ENCODE measurements around the gene WRAP53.
A peak's percentile ranks its signal among the peaks of the same experiment; 100 is the strongest.

Gene WRAP53

DNA sequence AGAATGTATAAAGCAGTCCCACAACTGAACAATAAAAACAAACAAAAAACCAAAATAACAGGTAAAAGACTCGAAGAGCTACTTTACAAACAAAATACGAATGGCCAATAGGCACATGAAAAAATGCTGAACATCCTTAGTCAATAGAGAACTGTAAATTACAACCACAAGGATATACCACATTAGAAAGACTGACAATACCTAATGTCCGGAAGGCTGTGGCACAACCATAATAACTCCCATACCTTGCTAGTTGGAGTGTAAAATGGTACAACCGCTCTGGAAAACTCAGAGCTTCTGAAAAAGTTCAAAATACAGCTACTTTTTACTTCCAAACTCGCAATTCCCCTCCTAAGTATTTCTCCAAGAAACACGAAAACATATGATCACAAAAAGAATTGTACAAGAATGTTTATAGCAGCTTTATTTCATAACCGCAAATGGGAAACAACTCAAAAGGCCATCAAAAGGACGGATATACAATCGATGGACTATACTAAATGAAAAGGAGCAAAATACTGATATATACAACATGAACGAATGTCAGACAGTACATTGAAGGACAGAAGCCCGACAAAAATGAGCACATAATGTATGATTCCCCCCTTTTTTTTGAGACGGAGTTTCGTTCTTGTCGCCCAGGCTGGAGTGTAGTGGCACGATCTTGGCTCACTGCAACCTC lies 3.3 kb upstream of the WRAP53 start:
- DNase-seq (ENCODE audit: low read depth) = no peak

GRCh38 chr17:7685533-7686221 lies 2.6 kb upstream of the WRAP53 start:
- DNase-seq (ENCODE audit: low read depth) = peak; percentile 93

- DNase-seq (ENCODE audit: low read depth) = peak; percentile 83
Measured at GRCh38 chr17:7686222-7687071, 1.8 kb upstream of the WRAP53 start.

DNA sequence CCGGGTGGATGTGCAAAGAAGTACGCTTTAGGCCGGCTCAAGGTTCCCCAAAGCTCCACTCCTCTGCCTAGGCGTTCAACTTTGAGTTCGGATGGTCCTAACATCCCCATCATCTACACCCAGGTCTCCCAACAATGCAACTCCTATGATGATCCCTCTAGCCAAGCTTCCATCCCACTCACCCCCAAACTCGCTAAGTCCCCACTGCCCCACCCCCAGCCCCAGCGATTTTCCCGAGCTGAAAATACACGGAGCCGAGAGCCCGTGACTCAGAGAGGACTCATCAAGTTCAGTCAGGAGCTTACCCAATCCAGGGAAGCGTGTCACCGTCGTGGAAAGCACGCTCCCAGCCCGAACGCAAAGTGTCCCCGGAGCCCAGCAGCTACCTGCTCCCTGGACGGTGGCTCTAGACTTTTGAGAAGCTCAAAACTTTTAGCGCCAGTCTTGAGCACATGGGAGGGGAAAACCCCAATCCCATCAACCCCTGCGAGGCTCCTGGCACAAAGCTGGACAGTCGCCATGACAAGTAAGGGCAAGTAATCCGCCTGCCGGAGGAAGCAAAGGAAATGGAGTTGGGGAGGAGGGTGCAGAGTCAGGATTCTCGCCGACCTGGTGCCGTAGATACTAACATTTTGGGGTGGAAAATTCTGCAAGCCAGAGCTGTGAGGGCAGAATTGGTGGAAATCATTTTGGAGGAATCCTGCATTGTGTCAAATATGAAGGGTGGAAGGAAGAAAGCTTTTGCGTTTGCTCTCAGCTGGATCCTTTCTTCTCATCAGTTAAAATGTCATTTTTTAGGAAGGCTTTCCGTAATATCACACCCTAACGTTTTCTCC lies 987 bp upstream of the WRAP53 start, which contains the start of gene TP53:
TSS of gene TP53 (minus strand) at position 419 of the 836 bp plus-strand sequence. CDS start 10,896 bp downstream, outside the sequence.
- DNase-seq (ENCODE audit: low read depth) = peak; percentile 94

- DNase-seq (ENCODE audit: low read depth) = no peak
Measured at GRCh38 chr17:7688808-7689316, 585 bp downstream of the WRAP53 start.

GRCh38 chr17:7695586-7695985 lies 7.3 kb downstream of the WRAP53 start:
- no peak for DNase-seq (ENCODE audit: low read depth)

GRCh38 chr17:7697828-7698588 lies 9.7 kb downstream of the WRAP53 start:
- DNase-seq (ENCODE audit: low read depth) = no peak

GRCh38 chr17:7700510-7700909 lies 12.2 kb downstream of the WRAP53 start:
- DNase-seq (ENCODE audit: low read depth) = no peak

DNA sequence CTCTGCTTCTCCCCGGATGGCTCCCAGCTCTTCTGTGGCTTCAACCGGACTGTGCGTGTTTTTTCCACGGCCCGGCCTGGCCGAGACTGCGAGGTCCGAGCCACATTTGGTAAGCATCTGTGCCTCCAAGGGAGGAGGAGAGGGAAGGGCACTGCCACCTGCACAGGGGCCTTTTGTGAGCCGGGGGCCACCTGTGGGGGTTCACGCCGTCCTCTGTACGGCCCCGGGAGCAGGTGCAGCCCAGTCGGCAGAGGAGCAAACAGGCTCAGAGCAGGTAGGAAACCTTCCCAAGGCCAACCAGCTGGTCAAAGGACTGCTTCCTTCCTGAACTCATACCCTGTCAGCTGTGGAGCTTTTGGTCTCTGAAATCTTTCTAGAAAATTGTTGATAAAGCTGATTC lies 13.4 kb downstream of the WRAP53 start:
- DNase-seq (ENCODE audit: low read depth) = no peak

- DNase-seq (ENCODE audit: low read depth) = no peak
Measured at GRCh38 chr17:7702776-7703175, 14.5 kb downstream of the WRAP53 start.

- DNase-seq (ENCODE audit: low read depth) = peak; percentile 54
Measured at GRCh38 chr17:7703584-7704479, 15.6 kb downstream of the WRAP53 start.

DNA sequence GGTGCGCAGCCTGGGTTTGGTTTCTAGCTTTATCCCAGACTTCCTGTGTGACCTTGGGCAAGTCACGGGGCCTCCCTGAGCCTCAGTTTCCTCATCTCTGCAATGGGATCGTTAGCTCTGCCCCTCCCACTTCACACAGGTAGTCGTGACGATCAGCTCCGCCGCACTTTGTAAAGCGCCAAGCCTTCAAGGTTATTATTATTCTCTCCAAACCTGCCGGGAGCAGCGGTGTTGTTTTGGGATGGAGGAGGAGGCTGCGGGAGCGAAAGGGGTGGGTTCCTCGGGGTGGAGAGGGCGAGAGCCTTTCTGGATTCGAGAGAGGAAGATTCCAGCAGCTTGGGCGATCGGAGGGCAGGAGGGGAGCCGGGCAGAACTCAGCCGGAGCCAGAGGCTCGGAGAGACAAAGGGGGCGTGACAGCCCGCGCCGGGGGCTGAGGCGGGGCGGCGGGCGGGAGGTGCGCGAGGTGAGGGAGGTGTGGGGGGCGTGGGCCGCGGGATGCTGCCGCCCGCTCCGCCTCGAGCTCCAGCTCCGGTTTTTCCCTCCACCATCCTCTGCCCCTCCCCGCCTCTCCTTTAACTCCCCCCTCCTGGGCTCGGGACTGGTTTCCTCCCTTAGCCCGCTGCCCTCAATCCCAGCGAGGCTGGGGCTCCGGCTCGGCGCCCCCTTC lies 16.5 kb downstream of the WRAP53 start, which contains the start of gene EFNB3:
TSS of gene EFNB3 (plus strand) at position 602 of the 668 bp plus-strand sequence. CDS start 397 bp downstream, outside the sequence.
- DNase-seq (ENCODE audit: low read depth) = peak; percentile 56

GRCh38 chr17:7705269-7706255 lies 17.3 kb downstream of the WRAP53 start:
- DNase-seq (ENCODE audit: low read depth) = no peak

DNA sequence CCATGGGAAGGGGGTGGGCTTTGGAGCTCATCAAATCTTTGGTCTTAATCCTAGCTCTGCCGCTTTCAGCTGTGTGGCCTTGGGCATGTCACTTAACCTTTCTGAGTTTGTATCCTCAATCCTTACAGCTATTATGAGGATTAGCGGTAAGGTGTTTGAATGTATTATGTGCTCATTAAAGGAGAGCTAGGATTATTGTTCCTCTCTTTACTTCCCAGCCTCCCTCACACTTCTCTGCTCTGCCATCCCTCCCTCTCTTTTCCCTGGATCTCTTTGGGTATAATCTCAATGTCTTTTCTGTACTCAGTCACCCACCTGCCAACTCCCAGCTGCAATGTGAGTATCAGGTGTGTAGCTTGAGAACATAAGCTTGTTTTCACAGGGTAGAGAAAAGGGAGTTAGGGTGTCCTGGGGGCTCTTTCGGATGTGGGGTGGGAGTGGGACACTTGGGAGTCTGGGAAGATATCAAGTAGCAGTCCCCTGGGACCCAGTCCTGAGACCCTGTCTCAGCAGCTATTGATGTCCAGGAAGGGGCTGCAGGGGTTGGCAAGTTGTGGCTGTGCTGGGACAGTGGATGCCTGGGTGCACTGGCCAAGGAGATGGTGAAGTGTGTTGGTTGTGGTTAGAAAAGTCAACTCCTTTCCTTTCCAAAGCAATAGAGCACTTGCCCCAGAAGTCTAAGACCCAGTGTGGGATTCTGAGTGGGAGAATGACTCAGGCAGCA lies 18.5 kb downstream of the WRAP53 start:
- DNase-seq (ENCODE audit: low read depth) = no peak

DNA sequence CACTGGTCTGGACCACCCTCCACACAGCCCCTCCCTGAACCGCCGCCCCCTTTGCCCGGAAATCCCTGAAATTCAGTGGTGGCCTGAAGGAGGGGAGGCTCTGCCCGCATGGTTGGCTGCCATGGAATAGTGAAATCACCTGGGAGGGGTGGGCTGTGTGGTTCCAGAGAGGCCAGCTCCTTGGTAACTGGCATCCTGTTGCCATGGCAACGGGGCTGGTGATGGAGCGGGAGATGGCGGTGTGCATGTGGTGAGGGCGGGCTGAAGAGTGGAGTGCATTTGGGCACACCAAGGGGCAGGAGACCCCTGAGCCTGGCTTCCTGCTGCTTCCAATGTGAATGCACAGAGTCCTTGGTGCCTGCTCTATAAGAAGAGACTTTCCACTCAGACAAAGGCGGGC lies 19.2 kb downstream of the WRAP53 start:
- no peak for DNase-seq (ENCODE audit: low read depth)

- DNase-seq (ENCODE audit: low read depth) = no peak
Measured at GRCh38 chr17:7707858-7708750, 19.8 kb downstream of the WRAP53 start.

All from EH (cell line).